Kidney glomerular epithelial cell (primary cell): Measurements from ENCODE around the gene ARHGAP6.
A peak's percentile ranks its signal among the peaks of the same experiment; 100 is the strongest.
"Not testable (repeated sequence)": the region's sequence is repeated elsewhere in the genome, so short reads cannot be mapped to it uniquely, and the experiment has no call there.

Experiments
- DNase-seq: peaks from one replicate; lab custom pipeline; 2025; lab: John Stamatoyannopoulos, UW

The ARHGAP6 gene

GRCh38 chrX:11361666-11362065 lies 304.1 kb downstream of the ARHGAP6 start:
- not testable (repeated sequence) for DNase-seq

DNA sequence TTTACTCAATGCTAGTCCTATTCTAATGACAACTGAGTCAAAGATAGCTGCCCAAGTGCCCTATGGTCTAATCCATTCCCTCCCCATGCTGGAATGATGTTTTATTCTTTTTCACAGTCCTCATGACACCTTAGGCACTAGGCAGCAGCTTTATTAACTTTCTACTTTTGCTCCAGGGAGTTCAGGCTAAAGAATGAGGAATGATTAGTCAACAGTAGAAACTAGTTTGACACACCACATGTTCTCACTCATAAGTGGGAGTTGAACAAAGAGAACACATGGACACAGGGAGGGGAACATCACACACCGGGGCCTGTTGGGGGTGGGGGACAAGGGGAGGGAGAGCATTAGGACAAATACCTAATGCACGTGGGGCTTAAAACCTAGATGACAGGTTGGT lies 309.8 kb downstream of the ARHGAP6 start:
- not testable (repeated sequence) for DNase-seq

DNA sequence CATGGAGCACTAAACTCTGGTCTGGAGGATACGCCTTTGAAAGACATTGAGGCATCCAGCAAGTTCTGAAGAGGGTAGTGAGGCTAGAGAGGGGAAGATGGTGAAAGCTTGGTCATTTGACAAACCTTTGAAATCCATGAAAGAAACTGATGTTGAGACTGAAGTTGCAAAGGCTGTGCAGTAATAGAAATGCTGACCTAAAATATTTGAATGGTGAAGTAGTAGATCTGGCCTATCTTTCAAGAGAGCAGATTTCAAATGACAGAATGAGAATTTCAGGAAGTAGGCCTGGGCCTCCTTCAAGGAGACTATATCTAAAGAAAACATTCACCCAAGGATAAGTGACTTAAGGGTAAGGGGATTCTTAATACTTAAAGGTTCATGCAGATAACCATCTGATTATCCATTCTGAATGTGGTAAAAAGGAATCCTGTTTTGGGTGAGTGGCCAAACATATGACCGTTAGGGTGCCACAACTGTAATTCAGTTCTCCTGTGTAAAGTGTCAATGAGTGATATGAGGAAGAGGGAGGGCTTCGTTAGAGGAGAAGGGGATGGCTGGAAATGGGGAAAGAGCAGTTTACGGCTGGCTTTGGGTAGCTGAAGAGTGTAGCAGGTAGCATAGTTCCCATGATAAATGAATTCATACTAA lies 310.3 kb downstream of the ARHGAP6 start:
- DNase-seq = no peak

DNA sequence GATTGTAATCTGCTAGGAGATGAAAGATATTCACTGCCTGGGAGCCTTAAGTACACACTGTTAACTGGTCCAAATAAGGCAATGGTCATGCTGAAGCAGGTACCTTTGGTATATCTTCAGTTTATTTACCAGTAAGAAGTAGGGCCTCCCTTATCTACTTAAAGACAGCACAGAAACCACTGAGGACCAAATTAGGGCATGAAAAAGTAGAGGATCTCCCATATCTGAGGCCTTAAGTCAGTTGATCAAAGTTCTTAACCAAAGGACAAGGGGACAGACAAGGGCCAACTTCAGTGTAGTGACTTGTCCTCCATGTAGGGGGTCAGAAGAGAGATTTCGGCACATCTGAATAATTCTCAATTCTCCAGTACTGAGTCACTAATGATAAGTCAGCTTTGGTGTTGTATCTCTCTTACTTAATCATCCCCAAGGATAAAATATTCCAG lies 313.4 kb downstream of the ARHGAP6 start:
- no peak for DNase-seq

- DNase-seq = peak; percentile 20
These were observed 314.1 kb downstream of the ARHGAP6 start for GRCh38 chrX:11351375-11352295.

DNA sequence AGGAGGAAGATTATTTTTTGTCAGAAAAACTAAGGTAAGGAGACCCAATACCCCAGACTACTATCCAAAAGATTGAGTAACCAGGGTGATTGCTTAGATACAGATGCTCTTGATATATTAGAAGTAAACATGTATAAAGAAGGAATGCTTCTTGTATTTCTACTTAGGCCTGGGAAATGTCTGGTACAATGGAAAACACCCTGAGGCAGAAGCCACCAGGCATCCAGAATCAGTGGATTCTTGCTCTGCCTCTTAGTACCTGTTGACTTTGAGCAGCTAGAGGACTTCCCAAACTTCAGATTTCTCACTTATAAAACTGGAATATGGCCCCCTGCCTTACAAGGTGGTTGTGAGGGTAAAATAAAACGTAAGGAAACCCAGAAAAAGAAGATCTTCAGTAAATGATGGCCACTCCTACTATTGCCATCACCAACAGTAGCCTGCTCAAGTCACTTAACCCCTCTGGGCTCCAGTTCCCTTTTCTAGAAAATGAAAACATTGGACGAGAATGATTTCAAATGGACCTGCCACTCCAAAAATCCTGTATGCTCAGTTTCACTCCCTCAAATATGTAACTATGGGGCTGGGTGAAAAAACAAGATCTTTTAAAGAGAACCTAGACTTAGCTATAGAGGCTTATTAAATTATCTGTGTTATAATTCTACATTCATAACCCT lies 315.9 kb downstream of the ARHGAP6 start:
- no peak for DNase-seq

DNA sequence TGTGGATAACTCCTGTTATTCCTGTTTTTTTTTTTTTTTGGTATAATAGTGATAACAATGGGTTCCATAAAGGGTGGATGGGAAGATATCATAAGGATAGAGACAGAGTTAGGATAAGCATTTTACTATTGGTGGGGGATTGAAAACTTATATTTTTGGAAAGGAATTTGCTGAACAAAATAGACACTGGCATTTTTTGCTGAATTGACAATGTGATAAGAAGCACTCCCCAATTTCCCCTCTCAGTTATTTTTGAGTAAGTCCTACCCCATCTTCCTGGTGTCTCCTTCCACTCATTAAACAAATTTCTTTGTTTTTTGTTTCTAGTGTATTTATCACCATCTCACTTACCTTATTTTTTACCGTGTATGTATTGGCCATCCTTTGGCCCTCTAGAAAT lies 316.7 kb downstream of the ARHGAP6 start:
- no peak for DNase-seq

DNA sequence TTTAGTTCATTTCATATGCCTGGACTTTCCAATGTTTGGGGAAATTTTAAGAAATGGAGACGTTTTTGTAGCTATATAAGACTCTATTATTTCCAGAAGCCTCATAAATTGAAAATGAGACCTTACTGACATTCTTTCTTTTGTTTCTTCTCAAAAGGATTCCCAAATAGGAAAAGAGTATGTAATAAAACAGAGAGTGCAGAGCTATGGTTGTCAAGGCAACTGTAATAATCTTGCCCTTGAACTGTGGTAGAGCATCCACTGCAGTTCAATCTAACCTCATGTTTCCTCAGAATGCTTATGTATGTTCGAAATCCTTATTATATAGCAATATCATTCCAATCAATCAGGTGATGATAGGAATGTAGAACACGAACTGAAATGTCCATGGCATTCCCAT lies 318.4 kb downstream of the ARHGAP6 start:
- DNase-seq = no peak

DNA sequence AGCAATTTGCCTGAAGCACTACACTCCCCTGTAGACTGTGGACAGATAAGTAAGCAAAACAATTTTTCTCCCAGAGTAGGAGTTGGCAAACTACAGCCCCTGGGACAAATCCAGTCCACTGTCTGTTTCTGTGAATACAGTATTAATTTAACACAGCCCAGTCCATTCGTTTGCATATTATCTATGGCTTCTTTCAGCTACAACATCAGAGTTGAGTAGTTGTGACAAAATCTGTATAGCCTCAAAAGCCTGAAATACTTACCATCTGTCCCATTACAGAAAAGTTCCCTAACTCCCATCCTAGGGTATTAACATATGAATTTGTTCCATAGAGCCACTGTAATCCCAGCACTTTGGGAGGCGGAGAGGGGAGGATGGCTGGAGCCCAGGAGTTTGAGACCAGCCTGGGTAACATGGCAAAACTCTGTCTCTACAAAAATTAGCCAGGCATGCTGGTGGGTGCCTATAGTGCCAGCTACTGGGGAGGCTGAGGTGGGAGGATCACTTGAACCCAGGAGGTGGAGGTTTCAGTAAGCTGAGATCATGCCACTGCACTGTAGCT lies 319.5 kb downstream of the ARHGAP6 start:
- DNase-seq = no peak

- DNase-seq = no peak
These were observed 323.0 kb downstream of the ARHGAP6 start for GRCh38 chrX:11342673-11343072.

- DNase-seq = peak; percentile 73
These were observed 324.2 kb downstream of the ARHGAP6 start for GRCh38 chrX:11341274-11342201.

GRCh38 chrX:11337292-11338009 lies 328.3 kb downstream of the ARHGAP6 start:
- DNase-seq = no peak

GRCh38 chrX:11336201-11336600 lies 329.5 kb downstream of the ARHGAP6 start:
- no peak for DNase-seq

GRCh38 chrX:11334165-11334564 lies 331.6 kb downstream of the ARHGAP6 start:
- DNase-seq = no peak

DNA sequence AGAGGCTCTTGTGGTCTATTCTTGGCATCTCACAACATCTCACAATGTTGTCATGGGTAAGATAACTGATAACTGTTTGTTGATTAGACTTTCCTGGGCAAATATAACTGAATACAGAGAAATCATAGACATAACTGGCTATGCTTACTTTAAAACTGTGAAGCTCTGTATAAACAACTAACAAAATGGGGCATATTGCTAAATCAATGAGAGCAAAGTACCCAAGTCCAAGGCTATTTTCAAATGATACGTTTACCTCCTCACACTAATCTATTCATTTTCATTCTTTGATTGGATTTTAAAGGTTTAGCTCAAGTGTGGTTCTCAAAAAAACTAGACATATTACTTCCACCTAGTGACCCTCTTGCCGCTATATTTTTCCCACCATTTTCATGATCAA lies 333.9 kb downstream of the ARHGAP6 start:
- DNase-seq = no peak

DNA sequence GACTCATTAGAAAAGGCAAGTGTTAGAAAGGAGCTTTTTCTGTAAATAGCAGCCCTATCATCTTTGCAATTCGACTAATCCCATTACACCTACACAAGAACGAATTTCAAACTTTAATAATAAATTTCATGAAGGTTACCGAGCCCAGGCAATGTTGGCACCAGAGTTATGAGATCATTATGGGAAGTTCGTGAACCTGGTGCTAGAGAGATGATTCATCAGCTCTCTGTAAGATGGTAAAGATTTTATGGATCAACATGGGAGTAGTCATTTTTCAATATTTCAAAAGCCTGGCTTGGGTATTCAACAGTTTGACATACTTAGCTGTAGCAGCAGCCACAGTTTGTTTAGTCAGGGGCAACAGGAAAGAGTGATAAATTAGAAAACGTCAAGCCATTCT lies 336.7 kb downstream of the ARHGAP6 start:
- DNase-seq = no peak

- no peak for DNase-seq
These were observed 337.6 kb downstream of the ARHGAP6 start for GRCh38 chrX:11328134-11328533.

DNA sequence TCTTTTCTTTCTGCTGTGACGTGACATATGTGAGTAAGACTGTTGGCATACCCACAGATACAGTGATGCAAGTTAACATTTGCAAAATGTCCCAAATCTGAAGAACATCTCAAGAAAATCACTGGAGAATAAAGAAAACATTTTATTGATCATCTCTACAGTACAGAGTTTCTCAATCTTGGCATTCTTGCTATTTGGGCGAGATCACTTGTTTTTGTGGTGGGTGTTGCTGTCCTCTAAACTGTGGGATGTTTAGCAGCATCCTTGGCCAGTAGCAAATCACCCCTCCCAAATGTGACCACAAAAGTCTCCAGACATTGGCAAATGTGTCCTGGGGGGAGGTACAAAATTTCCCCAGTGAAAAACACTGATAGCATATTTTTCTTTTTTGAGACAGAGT lies 343.7 kb downstream of the ARHGAP6 start:
- DNase-seq = no peak

DNA sequence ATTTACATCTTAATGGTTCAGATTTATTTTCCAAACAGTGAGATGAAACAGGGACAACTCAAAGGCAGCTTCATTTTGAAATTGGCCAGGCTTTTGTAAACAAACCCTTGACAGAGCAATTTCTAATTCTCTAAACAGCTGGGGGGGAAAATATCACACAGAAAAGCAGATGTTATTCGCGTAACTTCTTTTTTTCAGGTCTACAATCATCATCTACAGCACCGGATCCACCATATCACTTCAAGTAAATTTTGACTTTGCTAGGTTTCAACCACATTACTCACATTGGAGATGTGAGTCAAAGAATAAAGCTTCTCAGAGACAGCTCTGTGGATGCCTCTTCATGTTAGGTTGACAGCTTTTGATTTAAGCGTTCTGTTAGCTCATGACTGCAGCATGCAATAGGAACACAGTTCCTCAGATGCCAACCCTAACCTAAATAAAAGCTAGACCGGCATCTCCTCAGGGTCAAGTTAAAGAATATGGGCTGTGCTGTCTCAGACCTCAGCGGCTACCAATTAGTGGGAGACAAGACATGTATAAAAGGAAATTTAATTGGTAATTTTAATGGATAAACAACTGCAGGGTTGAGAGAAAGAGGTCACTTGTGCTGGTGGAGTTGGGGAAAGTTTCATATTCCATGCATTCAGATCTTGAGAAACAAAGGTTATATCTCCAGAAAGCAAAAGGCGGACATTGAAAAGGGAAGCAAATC lies 345.8 kb downstream of the ARHGAP6 start:
- no peak for DNase-seq

DNA sequence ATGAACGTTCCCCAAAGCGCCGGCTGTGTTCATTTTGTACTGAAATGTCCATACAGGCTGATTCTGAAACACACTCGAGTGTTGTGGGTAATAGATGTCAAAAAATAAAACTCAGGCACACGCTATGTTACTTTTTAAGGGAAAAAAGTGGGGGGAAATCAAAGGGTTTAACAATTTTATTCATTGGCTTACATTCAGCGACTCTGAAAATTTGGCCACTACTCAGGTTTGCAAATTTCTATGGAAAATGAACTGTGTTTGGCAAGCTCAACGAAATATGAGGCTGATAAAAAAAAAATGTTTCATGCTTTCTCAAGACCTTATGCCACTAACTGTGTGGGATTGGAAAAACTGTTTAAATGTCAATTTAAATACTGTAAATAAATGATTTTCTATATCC lies 354.0 kb downstream of the ARHGAP6 start:
- no peak for DNase-seq
